Measurements from ENCODE around the gene CDS2.

Gene CDS2

GRCh38 chr20:5230544-5230943 lies 103.7 kb downstream of the CDS2 start:
- Histone ChIP-seq H3K27ac (ENCODE audit: low read depth, low read length) (no peak overlapping the region), H3K9me3 (ENCODE audit: insufficient read depth, low read length) (no peaks in the 10 kb centered on the region), H3K4me2 (ENCODE audit: low read depth, low read length, poor library complexity, severe bottlenecking) (no peak overlapping the region), H2AFZ (ENCODE audit: low read depth, low read length, severe bottlenecking) (no peak overlapping the region), H3F3A (ENCODE audit: insufficient read depth) (no peaks in the 10 kb centered on the region), H3K36me3 (ENCODE audit: low read length) (no peaks in the 10 kb centered on the region), H3K9me2 (replicated peaks; ENCODE audit: insufficient read depth, low read length) (no peaks in the 10 kb centered on the region), H3K4me3 (ENCODE audit: insufficient read depth, low read length, poor library complexity, severe bottlenecking) (no peak overlapping the region), H3K9ac (ENCODE audit: low read length) (no peak overlapping the region), H3K27me3 (ENCODE audit: low read length) (no peaks in the 10 kb centered on the region), H4K20me1 (ENCODE audit: low read depth, low read length) (no peaks in the 10 kb centered on the region; the same call in 1 of the 2 replicates), H3K79me2 (ENCODE audit: insufficient read depth, low read length) (no peaks in the 10 kb centered on the region)
- TF ChIP-seq, protein P1, sequence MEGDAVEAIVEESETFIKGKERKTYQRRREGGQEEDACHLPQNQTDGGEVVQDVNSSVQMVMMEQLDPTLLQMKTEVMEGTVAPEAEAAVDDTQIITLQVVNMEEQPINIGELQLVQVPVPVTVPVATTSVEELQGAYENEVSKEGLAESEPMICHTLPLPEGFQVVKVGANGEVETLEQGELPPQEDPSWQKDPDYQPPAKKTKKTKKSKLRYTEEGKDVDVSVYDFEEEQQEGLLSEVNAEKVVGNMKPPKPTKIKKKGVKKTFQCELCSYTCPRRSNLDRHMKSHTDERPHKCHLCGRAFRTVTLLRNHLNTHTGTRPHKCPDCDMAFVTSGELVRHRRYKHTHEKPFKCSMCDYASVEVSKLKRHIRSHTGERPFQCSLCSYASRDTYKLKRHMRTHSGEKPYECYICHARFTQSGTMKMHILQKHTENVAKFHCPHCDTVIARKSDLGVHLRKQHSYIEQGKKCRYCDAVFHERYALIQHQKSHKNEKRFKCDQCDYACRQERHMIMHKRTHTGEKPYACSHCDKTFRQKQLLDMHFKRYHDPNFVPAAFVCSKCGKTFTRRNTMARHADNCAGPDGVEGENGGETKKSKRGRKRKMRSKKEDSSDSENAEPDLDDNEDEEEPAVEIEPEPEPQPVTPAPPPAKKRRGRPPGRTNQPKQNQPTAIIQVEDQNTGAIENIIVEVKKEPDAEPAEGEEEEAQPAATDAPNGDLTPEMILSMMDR (IDR thresholded peaks at IDR 0.05; ENCODE audit: insufficient read depth, low read length, poor library complexity, severe bottlenecking), result no peak
- no peak for TF ChIP-seq EZH2phosphoT487 (conservative IDR thresholded peaks at IDR 0.05; ENCODE audit: low read length)

GRCh38 chr20:5234158-5234557 lies 107.3 kb downstream of the CDS2 start:
- Histone ChIP-seq H3F3A (ENCODE audit: insufficient read depth) (no peaks in the 10 kb centered on the region), H4K20me1 (ENCODE audit: low read depth, low read length) (no peaks in the 10 kb centered on the region; the same call in 1 of the 2 replicates), H3K9me3 (ENCODE audit: insufficient read depth, low read length) (no peaks in the 10 kb centered on the region), H3K4me3 (ENCODE audit: insufficient read depth, low read length, poor library complexity, severe bottlenecking) (no peak overlapping the region), H3K27ac (ENCODE audit: low read depth, low read length) (no peak overlapping the region), H3K36me3 (ENCODE audit: low read length) (no peaks in the 10 kb centered on the region), H3K9me2 (replicated peaks; ENCODE audit: insufficient read depth, low read length) (no peaks in the 10 kb centered on the region), H2AFZ (ENCODE audit: low read depth, low read length, severe bottlenecking) (no peak overlapping the region), H3K79me2 (ENCODE audit: insufficient read depth, low read length) (no peaks in the 10 kb centered on the region), H3K27me3 (ENCODE audit: low read length) (no peaks in the 10 kb centered on the region), H3K4me2 (ENCODE audit: low read depth, low read length, poor library complexity, severe bottlenecking) (no peak overlapping the region), H3K9ac (ENCODE audit: low read length) (no peak overlapping the region)
- TF ChIP-seq, protein P1 (IDR thresholded peaks at IDR 0.05; ENCODE audit: insufficient read depth, low read length, poor library complexity, severe bottlenecking), result no peak
- no peak for TF ChIP-seq EZH2phosphoT487 (conservative IDR thresholded peaks at IDR 0.05; ENCODE audit: low read length)

GRCh38 chr20:5234978-5235377 lies 108.2 kb downstream of the CDS2 start:
- Histone ChIP-seq H3K4me2 (ENCODE audit: low read depth, low read length, poor library complexity, severe bottlenecking) (no peak overlapping the region), H3F3A (ENCODE audit: insufficient read depth) (no peaks in the 10 kb centered on the region), H3K4me3 (ENCODE audit: insufficient read depth, low read length, poor library complexity, severe bottlenecking) (no peak overlapping the region), H3K27me3 (ENCODE audit: low read length) (no peaks in the 10 kb centered on the region), H3K36me3 (ENCODE audit: low read length) (no peaks in the 10 kb centered on the region), H3K27ac (ENCODE audit: low read depth, low read length) (no peak overlapping the region), H3K9me2 (replicated peaks; ENCODE audit: insufficient read depth, low read length) (no peaks in the 10 kb centered on the region), H3K9ac (ENCODE audit: low read length) (no peak overlapping the region), H3K9me3 (ENCODE audit: insufficient read depth, low read length) (no peaks in the 10 kb centered on the region), H4K20me1 (ENCODE audit: low read depth, low read length) (no peaks in the 10 kb centered on the region; the same call in 1 of the 2 replicates), H2AFZ (ENCODE audit: low read depth, low read length, severe bottlenecking) (no peak overlapping the region), H3K79me2 (ENCODE audit: insufficient read depth, low read length) (no peaks in the 10 kb centered on the region)
- TF ChIP-seq, protein P1 (IDR thresholded peaks at IDR 0.05; ENCODE audit: insufficient read depth, low read length, poor library complexity, severe bottlenecking), result no peak
- no peak for TF ChIP-seq EZH2phosphoT487 (conservative IDR thresholded peaks at IDR 0.05; ENCODE audit: low read length)
